ENCODE measurements around the gene HLA-DQB2.
"Not testable (repeated sequence)": the region's sequence is repeated elsewhere in the genome, so short reads cannot be mapped to it uniquely, and the experiment has no call there.

The HLA-DQB2 gene

GRCh38 chr6:32763421-32763820 is at the start of gene HLA-DQB2:
Gene HLA-DQB2, minus strand, starts transcription at chr6:32763532. Its CDS starts 62 bp downstream, at chr6:32763470.
- DNase-seq (ENCODE audit: low spot score), result no peak

DNA sequence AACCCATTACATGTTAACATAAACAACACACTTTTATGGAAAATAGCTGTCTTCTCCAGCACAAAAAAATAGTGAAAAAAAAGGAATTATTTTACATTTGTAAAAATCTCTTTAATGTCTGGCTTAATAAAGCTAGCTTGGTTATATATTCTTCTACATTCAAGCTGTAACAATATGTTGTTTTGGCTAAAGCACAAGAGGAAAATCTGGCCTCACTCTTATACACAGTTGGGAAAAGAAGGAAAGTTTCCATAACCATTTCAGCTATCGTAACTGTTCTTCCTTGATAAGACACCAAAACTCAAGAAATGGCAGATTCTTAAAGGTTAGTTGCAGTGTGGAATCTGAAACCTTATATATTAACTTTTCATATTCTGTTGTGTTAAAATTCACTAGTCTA is 45.8 kb upstream of the HLA-DQB2 start:
- no peak for DNase-seq (ENCODE audit: low spot score)

DNA sequence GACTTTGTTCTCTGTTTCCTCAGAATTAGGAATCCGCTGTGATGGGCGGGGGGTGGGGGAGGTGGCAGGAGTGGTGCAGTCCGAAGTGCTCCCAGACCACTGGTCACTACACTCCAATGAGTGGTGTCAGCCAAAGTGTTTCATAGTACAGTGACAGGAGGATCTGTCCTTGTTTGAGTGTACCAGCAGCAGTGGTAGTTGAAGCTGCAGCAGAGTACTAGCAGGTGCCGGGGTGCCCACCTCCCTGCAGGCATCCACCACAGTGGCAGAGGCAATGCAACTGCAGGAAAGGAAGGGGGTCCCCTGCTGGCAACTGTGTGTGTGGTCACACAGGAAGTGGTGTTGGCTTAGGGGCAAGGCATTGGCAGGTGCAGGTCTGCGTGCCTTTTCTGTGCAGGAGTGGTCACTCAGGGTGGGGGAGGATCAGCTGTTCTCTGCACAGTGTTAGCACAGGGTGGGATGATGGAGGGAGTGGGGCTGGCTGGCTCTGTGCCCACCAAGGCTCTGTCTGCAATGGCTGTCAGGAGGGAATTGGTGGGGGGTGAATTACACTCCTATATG is 43.8 kb upstream of the HLA-DQB2 start:
- DNase-seq (ENCODE audit: low spot score), result no peak

DNA sequence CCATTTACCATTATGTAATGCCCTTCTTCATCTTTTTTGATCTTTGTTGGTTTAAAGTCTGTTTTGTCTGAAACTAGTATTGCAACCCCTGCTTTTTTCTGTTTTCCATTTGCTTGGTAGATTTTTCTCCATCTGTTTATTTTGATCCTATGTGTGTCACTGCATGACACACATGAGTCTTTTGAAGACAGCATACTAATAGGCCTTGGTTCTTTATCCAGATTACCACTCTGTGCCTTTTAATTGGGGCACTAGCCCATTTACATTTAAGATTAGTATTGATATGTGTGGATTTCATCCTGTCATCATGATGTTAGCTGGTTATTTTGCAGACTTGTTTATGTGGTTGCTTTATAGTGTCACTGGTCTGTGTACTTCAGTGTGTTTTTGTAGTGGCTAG is 42.1 kb upstream of the HLA-DQB2 start:
- DNase-seq (ENCODE audit: low spot score), result not testable (repeated sequence)

DNA sequence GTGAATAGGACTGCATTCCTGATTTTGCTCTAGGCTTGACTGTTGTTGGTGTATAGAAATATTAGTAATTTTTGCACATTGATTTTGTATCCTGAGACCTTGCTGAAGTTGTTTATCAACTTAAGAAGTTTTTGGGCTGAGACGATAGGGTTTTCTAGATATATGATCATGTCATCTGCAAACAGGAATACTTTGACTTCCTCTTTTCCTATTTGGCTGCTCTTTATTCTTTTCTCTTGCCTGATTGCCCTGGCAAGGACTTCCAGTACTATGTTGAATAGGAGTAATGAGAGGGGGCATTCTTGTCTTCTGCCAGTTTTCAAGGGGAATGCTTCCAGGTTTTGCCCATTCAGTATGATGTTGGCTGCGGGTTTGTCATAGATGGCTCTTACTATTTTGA is 40.1 kb upstream of the HLA-DQB2 start:
- no peak for DNase-seq (ENCODE audit: low spot score)

GRCh38 chr6:32799740-32800139 is 36.4 kb upstream of the HLA-DQB2 start:
- no peak for DNase-seq (ENCODE audit: low spot score)

DNA sequence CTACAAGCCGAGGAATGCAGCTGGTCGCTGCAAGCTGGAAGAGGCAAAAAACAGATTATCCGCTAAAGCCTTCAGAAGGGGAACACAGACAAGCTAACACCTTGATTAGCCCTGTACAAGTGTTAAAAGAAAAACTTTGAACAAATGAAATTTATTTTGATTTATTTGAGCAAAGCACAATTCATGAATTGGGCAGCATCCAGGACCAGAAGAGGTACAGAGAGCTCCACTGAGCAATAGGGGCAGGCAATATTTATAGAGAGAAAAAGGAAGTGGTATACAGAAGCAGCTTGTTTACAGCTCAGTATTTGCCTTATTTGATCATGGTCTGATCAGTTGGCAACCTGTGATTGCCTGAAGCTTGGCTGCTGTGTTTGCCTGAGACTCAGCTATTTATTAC is 35.8 kb upstream of the HLA-DQB2 start:
- no peak for DNase-seq (ENCODE audit: low spot score)

GRCh38 chr6:32796848-32797776 is 33.8 kb upstream of the HLA-DQB2 start:
- peak; percentile 78 for DNase-seq (ENCODE audit: low spot score)

DNA sequence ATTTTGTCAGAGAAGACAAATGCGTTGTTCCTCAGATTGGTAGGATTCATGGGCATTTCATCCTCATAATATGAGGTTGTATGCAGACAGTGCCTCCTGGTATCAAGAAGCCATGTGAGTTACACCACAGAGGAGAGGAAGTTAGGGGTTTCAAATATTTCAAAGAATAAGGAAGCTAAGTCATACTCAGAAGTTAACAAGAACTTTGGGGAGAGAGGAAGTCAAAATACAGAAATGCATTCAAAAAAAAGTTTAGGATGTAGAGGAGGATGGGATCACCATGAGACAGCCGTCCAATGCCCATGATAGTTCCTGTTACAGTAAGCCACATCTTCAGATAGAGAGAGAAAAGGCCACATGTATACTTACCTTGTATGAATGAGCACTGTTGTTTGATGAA is 31.2 kb upstream of the HLA-DQB2 start:
- DNase-seq (ENCODE audit: low spot score), result no peak

DNA sequence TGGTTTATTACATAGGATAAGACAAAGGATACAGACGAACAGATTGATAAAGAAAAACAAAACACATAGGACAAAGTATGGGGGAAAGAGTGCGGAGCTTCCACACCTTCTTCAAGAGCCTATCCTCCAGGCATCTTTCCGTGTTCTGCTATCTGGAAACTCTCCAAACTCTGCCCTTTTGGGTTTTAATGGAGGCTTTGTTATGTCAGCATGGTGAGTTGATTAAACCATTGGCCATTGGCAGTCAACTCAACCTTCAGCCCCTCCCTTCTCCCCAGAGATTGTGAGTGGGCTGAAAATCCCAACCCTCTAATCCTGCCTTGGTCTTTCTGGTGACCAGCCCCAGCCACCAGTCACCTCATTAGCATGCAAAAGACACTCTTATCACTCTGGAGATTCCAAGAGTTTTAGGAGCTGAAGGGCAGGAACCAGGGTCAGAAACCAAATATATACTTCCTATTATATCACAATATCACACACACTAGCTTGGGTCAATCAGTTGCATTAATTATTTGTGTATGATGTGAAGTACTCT is 29.6 kb upstream of the HLA-DQB2 start:
- DNase-seq (ENCODE audit: low spot score), result no peak

DNA sequence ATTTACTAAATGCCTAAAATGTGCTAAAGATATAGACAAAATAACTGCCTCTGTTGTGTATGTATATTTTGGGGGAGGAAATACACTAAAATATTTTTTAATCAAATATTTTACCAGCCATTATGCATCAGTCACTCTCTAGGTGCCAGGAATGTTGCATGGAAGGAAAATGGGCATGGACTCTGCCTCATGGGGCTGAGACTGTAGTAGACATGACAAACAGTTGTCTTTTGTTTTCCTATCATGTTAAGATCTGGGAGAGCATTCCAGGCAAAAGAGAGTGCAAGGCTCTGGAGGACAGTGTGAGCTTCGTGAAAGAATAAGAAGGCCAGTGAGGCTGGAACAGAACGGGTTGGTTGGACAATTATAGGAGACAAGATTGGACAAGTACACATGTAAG is 27.0 kb upstream of the HLA-DQB2 start:
- no peak for DNase-seq (ENCODE audit: low spot score)

GRCh38 chr6:32785781-32786533 is 22.6 kb upstream of the HLA-DQB2 start:
- peak; percentile 63 for DNase-seq (ENCODE audit: low spot score)

GRCh38 chr6:32782923-32783322 is 19.6 kb upstream of the HLA-DQB2 start:
- not testable (repeated sequence) for DNase-seq (ENCODE audit: low spot score)

DNA sequence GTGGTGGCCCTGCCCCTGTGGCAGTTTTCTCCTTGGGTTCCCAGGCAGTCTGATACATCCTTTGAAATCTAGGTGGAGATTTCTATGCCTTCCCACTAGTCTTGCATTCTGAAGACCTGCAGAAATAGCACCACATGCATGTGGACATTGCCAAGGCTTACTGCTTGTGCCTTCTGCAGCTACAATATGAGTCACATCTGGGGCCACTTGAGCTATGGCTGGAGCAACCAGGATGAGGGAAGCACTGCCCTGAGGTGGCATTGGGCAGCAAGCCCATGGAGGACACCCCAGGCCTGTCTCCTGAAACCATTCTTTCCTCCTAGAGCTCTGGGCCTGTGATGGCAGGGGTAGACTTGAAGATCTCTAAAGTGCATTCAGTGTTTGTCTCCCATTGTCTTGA is 15.7 kb upstream of the HLA-DQB2 start:
- no peak for DNase-seq (ENCODE audit: low spot score)

DNA sequence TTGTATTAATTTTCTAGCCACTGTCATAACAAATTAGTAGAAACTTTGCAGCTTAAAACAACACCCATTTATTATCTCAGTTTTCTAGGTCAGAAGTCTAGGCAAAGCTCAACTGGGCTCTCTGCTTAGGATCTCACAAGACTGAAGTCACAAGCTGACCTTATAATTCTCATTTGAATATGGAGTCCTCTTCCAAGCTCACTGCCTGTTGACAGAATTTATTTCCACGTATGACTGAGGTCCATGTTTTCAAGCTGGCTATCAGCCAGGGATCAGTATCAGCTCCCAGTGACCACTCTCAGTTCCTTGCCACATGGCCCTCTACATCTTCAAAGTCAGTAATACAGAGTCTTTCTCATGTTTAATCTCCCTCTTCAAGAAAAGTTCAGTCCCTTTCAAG is 11.7 kb upstream of the HLA-DQB2 start:
- DNase-seq (ENCODE audit: low spot score), result no peak

GRCh38 chr6:32774426-32774825 is 11.1 kb upstream of the HLA-DQB2 start:
- no peak for DNase-seq (ENCODE audit: low spot score)

DNA sequence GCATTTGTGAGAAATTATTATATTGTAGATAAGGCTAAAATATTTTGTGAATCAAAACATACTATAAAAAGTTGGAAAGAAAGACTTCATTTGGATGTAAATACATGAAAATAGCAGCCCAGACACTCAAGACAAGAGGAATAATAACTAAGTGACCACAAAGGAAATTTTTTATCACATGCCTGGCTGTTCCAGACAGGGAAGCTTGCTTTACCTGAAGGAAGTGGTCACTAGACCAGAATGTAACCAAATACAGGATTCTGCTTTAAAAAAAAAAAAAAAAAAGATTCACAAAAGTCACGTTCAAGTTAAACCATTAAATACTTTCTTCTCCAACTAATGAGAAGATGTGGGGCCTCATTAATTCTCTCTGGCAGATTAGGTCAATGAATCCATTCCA is 9.3 kb upstream of the HLA-DQB2 start:
- DNase-seq (ENCODE audit: low spot score), result no peak

DNA sequence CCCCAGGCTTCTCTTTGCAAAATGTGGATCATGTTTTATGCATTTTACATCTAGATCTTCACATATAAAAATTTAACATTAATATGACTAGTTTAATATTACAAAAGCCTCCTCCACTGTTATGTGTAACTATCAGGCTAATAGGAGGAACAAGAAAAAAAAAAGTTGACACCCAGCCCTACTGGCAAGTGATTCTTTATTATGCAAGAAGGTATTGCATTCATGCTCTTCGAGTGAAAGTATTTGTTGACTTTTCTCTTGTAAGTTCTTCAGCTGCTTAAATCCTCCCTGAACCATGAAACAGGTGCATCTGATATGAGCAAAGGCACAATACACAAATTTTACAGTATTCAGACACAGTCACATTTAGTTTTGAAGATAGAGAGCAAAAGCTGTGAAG is 716 bp upstream of the HLA-DQB2 start:
- no peak for DNase-seq (ENCODE audit: low spot score)

DNA sequence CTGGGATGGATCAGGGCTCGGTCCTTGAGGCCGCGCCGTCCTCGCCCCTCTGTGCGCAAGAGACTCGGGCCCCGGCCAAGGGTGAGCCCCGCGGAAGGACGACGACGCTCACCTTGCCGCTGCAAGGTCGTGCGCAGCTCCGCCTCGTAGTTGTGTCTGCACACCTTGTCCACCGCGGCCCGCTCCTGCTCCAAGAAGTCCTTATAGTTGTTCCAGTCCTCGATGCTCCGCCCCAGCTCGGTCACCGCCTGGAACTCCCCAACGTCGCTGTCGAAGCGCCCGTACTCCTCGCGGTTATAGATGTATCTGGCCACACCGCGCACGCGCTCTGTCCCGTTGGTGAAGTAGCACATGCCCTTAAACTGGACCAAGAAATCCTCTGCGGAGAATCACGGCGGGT is 1.8 kb downstream of the HLA-DQB2 start:
- DNase-seq (ENCODE audit: low spot score), result no peak

- DNase-seq (ENCODE audit: low spot score), result no peak
Observed at GRCh38 chr6:32761072-32761471, 2.3 kb downstream of the HLA-DQB2 start.

GRCh38 chr6:32759669-32760068 is 3.7 kb downstream of the HLA-DQB2 start:
- no peak for DNase-seq (ENCODE audit: low spot score)

- DNase-seq (ENCODE audit: low spot score), result no peak
Observed at GRCh38 chr6:32752580-32752979, 10.8 kb downstream of the HLA-DQB2 start.

DNA sequence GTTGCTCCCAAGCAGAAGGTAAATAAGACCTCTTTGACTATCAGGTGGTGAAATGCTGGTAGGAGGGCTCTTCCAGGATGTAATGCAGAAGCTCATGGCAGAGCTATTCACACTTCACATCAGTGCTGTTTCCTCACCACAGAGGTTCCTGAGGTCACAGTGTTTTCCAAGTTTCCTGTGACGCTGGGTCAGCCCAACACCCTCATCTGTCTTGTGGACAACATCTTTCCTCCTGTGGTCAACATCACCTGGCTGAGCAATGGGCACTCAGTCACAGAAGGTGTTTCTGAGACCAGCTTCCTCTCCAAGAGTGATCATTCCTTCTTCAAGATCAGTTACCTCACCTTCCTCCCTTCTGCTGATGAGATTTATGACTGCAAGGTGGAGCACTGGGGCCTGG is 17.7 kb downstream of the HLA-DQB2 start:
- not testable (repeated sequence) for DNase-seq (ENCODE audit: low spot score)

All from iPS-NIHi11 (cell line).